NCI-H2227 treated with DMSO at 0.1 percent for 48 hours (cell line): ENCODE data around the gene ZNF488.

Source experiments
- DNase-seq: peaks from one replicate; lab custom pipeline; 2025; lab: John Stamatoyannopoulos, UW

The ZNF488 gene

GRCh38 chr10:47330366-47330765 lies 53.7 kb downstream of the ZNF488 start:
- DNase-seq = no peak

GRCh38 chr10:47329855-47330254 lies 54.2 kb downstream of the ZNF488 start:
- no peak for DNase-seq

GRCh38 chr10:47326927-47327330 lies 57.2 kb downstream of the ZNF488 start:
- no peak for DNase-seq

- DNase-seq = no peak
Measured at GRCh38 chr10:47326306-47326926, 57.7 kb downstream of the ZNF488 start.

- DNase-seq = no peak
Measured at GRCh38 chr10:47325303-47326291, 58.5 kb downstream of the ZNF488 start.

- no peak for DNase-seq
Measured at GRCh38 chr10:47323636-47324296, 60.3 kb downstream of the ZNF488 start.

GRCh38 chr10:47323087-47323486 lies 61.0 kb downstream of the ZNF488 start:
- no peak for DNase-seq

- DNase-seq = no peak
Measured at GRCh38 chr10:47322300-47323061, 61.6 kb downstream of the ZNF488 start, which contains the start of gene GDF2. Gene GDF2, plus strand, starts transcription at chr10:47322454. Its CDS starts 215 bp downstream, at chr10:47322669.

GRCh38 chr10:47321521-47322195 lies 62.4 kb downstream of the ZNF488 start:
- DNase-seq = no peak

- DNase-seq = no peak
Measured at GRCh38 chr10:47320812-47321211, 63.3 kb downstream of the ZNF488 start.

GRCh38 chr10:47319784-47320183 lies 64.3 kb downstream of the ZNF488 start:
- DNase-seq = no peak

GRCh38 chr10:47318706-47319105 lies 65.4 kb downstream of the ZNF488 start:
- DNase-seq = no peak

- no peak for DNase-seq
Measured at GRCh38 chr10:47317251-47317650, 66.8 kb downstream of the ZNF488 start.

- DNase-seq = no peak
Measured at GRCh38 chr10:47316131-47316530, 68.0 kb downstream of the ZNF488 start.
